ENCODE results near the gene MBTPS1. TPM values are rescaled to one million over a fixed set of nuclear protein-coding genes. Genes with fewer than 3 reads are reported as not detected.

MBTPS1 gene
- total and polyA plus RNA-seq, 9 of the 15 experiments (the other 6 are each of a cell fraction or from before 2014, with no cell fraction given), result 2.8 to 57.6 (median 43.8) TPM

- H3K4me2 ChIP-seq (ENCODE audit: insufficient read depth, low read length), result no peak overlapping the region
- CTCF ChIA-PET (ENCODE audit: low intra/inter-chr PET ratio), result interaction anchor here (0.8 kb wide), 2 partner anchors 57 to 88 kb away, joined by 3 read pairs; partner anchors contain the start of genes DNAAF1 and HSDL1
- H3K4me1 ChIP-seq (replicated peaks in 1 of 2; ENCODE audit: control insufficient read depth in 2 of 2, insufficient read depth in 2 of 2, low read length in 2 of 2), result peaks cover 0 to 3% of the 10 kb centered on the region in 2 experiments; a peak in 2 of 5 replicates
- TF ChIP-seq BACH1 (tag; IDR thresholded peaks at IDR 0.05) (no peak), POLR3G (IDR thresholded peaks at IDR 0.05; ENCODE audit: extremely low read depth, insufficient read length, insufficient replicate concordance) (no peak), FOXJ2 (tag; IDR thresholded peaks at IDR 0.05) (no peak), ZBTB26 (CRISPR knock-in tag; IDR thresholded peaks at IDR 0.05) (no peak), HNRNPUL1 (IDR thresholded peaks at IDR 0.05; ENCODE audit: low read length) (no peak), POLR2H (tag; IDR thresholded peaks at IDR 0.05; ENCODE audit: low read depth) (no peak), CHD7 (IDR thresholded peaks at IDR 0.05; ENCODE audit: low read depth, low read length) (no peak), CREM (IDR thresholded peaks at IDR 0.05; ENCODE audit: low read depth) (no peak)
Observed at GRCh38 chr16:84087466-84088151, 29.1 kb downstream of the MBTPS1 start.

More at GRCh38 chr16:84087466-84088151, 29.1 kb downstream of the MBTPS1 start:
- H3K9me1 ChIP-seq (ENCODE audit: control insufficient read depth, insufficient read depth, low read length), result no peaks in the 10 kb centered on the region
- no peak overlapping the region for H2AFZ ChIP-seq (ENCODE audit: low read depth, low read length)
- FAIRE-seq (no peak), DNase-seq (ENCODE audit: extremely low read depth in 1 of 4, low spot score in 3 of 4) (no peak), ATAC-seq (no peak)
- H3K27me3 ChIP-seq (ENCODE audit: control insufficient read depth in 2 of 2, insufficient read depth in 2 of 2, low read length in 2 of 2), result no peaks in the 10 kb centered on the region
- in situ Hi-C loops (cut with MboI) (no loop called here), intact Hi-C loops (cut with micrococcal nuclease) (loop anchor here (10.0 kb wide), 1 partner anchor 397 kb away; no protein-coding TSS in a partner anchor)
- no TSS peak for BruUV-seq (replicated peaks)
- H3K9me3 ChIP-seq (replicated peaks; ENCODE audit: control insufficient read depth, insufficient read depth, low read depth, low read length), result no peaks in the 10 kb centered on the region
- H3K4me3 ChIP-seq, result no peak overlapping the region
- no peaks in the 10 kb centered on the region for H3K79me2 ChIP-seq (ENCODE audit: control insufficient read depth, insufficient read depth, low read length)
- WGBS (ENCODE audit: insufficient coverage, low coverage, missing lambda C conversion rate), result 81% methylated on average over 10 of the region's 11 CpGs
- H3K36me3 ChIP-seq (ENCODE audit: control insufficient read depth, insufficient read depth, low read length), result peaks cover 90% of the 10 kb centered on the region
- H3K27ac ChIP-seq (ENCODE audit: extremely low read depth, low read depth, low read length), result no peak overlapping the region
- H3K9ac ChIP-seq (ENCODE audit: insufficient read depth in 1 of 2, low read depth in 2 of 2, low read length in 2 of 2), result no peak overlapping the region
- POLR2A ChIA-PET, result interaction anchor here (0.6 to 2.0 kb wide), 5 partner anchors 9 to 98 kb away, joined by 3 to 4 read pairs (median 4); partner anchors contain the start of gene MBTPS1
- no peaks in the 10 kb centered on the region for H4K20me1 ChIP-seq (replicated peaks; ENCODE audit: control insufficient read depth, insufficient read depth, low read length)
